ENCODE data around the gene ZNF768. TPM values are rescaled to one million over a fixed set of nuclear protein-coding genes. Genes with fewer than 3 reads are reported as not detected.
"Not testable (repeated sequence)": the region's sequence is repeated elsewhere in the genome, so short reads cannot be mapped to it uniquely, and the experiment has no call there.

Gene ZNF768
- total RNA-seq, 1 donor from 2014 or later, result 17.9 TPM

DNA sequence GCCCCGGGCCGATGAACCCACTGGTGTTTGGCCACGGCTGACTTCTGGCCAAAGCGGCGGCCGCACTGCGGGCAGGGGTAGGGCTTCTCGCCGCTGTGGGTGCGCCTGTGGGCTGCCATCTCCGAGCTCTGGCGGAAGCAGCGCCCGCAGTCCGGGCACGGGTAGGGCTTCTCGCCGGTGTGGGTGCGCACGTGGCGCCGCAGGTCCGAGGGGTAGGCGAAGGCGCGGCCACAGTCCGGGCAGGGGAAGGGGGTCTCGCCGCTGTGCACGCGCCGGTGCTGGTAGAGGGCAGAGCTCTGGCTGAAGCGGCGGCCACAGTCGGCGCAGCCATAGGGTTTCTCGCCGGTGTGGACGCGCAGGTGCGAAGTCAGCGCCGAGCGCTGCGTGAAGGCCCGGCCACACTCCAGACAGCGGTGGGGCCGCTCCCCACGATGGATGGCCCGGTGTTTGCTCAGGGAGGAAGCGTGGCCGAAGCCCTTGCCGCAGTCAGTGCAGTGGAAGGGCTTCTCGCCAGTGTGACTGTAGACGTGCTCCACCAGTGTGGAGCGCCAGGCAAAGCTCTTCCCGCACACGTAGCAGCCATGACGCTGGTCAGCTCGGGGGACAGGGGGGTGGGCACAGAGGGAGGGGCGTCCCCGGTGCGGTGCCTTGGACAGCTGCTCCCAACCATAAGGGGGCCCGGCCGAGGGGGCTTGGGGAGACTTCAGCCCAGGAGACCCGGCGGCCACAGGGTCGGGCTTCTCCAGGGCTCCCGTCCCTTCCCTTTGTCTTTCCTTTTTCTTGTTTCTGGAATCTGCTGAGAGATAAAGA is 29.2 kb upstream of the ZNF768 start:
- DNase-seq (ENCODE audit: low read depth in 2 of 2), result no peak

DNA sequence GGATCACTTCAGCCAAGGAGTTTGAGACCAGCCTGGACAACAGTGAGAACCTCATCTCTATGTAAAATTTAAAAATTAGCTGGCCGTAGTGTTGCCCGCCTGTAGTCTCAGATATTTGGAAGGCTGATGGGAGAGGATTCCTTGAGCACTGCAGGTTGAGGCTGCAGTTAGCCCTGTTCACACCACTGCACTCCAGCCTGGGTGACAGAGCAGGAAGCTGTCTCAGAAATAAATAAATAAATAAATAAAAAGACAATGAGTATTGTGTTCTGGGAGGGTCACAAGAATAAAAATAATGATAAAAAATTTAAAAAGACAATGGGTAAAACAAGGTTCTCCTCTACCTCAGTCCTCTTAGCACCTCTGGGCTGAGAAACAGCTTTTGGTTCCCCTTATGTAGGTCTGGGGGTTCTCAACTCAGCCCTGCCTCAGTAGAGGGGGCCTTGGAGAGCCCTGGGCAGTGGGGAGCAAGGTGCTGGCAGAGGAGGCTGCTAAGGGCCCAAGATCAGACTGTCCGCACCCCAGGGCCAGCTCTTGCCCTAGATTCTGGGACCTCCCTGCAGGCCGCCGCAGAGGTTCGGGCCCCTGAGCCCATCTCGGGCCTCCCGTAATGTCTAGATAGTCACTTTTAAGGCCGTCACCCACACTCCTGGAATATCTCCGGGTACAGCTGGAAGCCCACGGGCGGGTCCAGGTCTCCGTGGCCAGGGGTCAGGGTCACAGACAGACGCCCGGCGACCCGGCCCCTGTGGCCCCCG is 28.4 kb upstream of the ZNF768 start:
- DNase-seq (ENCODE audit: low read depth in 2 of 2), result peak in 1 of 2 donors; percentile 20

DNA sequence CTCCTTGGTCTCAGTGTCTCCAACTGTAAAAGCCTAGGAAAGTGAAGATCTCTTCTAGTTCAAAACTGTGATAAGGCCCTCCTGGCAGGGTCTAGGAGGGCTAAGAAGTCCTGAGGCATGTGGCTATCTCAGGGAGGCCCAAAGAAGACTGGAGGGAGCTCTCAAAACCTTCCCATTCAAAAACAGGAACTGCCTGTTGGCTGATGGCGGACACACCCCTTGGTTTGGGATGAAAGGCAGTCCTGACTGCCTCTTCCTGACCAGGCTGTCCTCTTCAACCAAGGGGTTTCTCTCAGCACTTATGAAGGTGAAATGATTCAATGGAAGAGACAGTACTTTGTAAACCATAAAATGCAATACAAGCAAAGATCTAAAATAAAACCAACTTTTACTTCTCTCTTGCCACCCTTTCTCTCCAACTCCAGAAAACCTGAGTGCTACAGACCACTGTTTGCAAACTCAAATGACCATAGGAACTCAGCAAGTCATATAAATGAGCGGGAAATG is 27.1 kb upstream of the ZNF768 start:
- no peak for DNase-seq (ENCODE audit: low read depth in 2 of 2)

DNA sequence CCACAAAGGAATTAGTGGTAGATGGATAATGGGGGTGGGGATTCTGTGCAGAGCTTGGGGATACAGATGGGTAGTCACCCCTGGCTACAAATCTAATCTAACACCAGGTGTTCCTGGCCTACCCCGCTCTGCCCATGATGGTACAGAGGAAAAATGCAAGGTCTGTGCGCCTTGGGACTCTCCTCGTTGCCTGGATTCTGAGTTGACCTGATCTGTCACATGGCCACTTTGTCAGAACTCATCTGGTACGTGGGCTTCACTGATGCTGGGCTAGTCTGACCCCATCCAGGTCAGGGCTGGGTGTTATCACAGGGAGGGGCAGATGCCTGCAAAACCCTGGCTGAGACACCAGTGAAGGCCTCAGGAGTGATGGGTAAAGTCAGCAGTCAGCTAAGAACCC is 26.6 kb upstream of the ZNF768 start:
- DNase-seq (ENCODE audit: low read depth in 2 of 2), result no peak

DNA sequence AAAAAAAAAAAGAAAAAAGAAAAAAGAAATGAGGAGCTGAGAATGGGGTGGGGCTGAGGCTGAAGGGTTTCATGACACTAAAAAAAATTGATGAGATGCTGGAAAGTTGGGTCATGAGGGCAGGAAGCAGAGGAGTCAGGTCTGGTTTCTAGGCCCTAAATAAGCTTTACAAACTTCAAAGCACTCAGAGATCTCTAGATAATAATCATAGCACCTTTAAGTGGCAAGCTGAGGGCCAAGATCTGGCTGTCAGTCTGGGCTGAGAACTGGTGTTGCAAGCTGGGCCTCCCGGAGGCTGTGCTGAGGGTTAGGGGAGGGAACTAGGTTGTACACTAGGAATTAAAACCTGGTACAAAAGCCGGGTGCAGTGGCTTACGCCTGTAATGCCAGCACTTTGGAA is 25.4 kb upstream of the ZNF768 start:
- no peak for DNase-seq (ENCODE audit: low read depth in 2 of 2)

DNA sequence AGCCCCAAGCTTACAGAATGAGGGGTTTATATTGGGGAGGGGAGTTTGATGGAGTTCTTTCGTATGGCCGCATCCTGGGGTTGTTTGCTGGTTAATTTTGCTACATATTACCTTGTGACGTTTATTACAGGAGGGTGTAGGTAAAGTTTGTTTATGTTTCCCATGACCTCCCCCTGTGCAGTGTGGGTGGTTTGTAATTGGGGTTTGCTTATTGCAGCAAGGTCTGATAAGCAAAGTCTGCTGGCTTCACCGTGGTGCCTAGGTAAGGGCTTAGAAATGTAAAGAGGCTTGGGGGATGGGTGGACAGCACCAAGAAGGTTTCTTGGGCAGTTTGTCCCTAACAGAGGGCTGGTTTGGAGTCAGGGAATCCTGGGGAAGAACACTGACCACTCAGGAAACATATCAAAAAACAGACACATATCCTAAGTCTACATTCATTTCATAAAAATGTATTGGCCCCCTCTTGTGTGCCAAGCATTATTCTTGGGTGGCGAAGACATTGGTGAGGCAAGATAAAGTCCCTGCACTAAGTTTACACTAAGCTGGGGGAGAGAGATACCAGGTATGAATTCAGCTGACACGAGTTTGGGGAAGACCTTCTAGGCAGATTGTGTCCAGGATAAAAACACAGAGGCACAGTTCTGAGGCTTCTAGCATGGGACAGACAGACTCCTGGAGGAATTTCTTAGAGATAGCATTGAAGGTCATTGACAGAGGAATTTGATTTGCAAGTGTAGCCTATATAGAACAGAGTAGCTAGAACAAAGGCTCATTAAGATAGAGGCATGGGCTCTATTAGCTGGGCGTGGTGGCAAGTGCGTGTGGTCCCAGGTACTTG is 22.3 kb upstream of the ZNF768 start:
- no peak for DNase-seq (ENCODE audit: low read depth in 2 of 2)

DNA sequence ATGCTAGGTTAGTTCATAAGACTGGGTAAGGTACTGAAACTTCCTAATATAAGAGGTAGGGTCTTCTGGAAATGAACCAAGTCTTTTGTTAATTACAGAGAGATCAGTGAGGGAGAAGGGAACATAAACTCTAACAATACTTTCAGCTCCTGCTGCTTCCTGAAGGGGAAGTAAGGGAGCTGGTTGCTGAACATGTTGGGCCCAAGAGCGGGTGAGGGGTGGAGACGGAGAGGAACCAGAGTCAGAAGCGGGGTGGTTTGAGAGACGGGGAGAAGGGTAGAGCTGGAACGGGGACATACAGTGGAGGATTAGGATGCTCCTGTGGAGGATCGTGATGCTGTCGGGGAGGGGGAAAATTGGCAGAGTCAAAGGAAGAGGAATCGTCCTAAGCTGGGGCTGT is 19.7 kb upstream of the ZNF768 start:
- no peak for DNase-seq (ENCODE audit: low read depth in 2 of 2)

DNA sequence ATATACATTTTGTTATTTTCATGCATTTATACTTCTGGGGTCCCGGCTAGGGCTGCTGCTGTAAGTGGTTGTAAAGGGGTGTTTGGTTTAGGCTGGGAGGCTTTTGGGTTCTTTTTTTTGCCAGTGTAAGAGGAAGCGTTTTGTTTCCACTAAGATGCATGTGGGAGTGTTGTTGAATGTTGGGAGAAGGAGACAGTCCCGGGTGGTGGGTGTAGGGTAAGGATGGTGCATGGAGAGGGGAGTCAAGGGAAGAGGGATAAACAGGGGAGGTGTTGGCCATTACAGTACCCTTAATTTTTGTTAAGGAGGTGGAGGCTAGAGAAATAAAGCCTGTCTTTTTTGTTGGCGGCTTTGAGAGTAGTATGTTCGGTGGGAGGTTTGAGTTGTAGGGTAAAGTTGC is 16.7 kb upstream of the ZNF768 start:
- DNase-seq (ENCODE audit: low read depth in 2 of 2), result no peak

DNA sequence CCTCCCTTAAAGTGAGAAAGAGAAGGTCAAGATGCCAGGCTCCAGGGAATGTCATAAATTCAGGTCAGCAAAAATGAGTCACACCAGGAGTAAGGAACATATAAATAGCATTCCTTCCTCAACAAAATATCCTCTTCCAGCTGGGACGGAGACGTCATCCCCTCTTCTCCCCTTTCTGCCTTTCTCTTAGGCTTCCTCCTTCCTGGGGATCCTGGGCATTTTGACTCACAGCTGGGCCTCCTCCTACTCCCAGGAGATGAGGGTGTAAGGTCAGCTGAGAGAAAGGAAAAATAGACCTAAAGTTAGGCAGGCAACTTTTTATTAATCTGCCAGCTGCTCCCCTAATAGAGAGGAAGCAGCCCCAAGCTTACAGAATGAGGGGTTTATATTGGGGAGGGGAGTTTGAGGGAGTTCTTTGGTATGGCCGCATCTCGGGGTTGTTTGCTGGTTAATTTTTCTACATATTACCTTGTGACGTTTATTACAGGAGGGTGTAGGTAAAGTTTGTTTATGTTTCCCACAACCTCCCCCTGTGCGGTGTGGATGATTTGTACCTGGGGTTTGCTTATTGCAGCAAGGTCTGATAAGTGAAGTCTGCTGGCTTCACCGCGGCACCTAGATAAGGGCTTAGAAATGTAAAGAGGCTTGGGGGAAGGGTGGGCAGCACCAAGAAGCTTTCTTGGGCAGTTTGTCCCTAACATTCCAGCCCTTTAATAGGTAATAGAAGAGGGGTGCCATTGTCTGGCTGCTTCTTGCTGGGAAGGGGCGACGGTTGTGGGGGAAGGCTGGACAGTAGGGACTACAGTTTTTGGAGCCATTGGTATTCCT is 15.3 kb upstream of the ZNF768 start:
- peak in 1 of 2 donors; percentile 59 for DNase-seq (ENCODE audit: low read depth in 2 of 2)

DNA sequence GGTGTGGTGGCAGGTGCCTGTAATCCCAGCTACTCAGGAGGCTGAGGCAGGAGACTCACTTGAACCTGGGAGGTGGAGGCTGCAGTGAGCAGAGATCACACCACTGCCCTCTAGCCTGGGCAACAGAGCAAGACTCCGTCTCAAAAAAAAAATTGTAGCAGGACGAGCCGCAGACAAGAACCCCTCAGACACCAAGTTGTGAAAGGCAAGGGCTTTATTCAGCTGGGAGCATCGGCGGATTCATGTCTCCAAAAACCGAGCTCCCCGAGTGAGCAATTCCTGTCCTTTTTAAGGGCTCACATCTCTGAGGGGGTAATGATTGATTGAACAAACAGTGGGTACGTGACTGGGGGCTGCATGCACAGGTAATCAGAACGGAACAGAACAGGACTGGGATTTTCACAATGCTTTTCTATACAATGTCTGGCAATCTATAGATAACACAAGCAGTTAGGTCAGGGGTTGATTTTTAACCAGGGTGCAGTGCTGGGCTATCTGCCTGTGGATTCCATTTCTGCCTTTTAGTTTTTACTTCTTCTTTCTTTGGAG is 14.6 kb upstream of the ZNF768 start:
- not testable (repeated sequence) for DNase-seq (ENCODE audit: low read depth in 2 of 2)

DNA sequence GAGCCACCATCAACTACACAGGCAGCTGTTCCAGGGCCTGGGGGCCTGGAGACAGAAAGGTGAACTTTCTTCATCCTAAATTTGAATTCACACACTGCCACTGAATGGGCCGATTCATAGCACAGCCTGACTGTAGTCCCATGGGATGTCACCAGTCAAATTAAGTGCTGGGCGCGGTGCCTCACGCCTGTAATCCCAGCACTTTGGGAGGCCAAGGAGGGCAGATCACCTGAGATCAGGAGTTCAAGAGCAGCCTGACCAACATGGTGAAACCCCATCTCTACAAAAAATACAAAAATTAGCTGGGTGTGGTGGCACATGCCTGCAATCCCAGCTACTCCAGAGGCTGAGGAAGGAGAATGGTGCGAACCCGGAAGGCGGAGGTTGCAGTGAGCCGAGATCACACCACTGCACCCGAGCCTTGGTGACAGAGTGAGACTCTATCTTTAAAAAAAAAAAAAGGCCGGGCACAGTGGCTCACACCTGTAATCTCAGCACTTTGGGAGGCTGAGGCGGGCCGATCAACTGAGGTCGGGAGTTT is 13.7 kb upstream of the ZNF768 start:
- DNase-seq (ENCODE audit: low read depth in 2 of 2), result not testable (repeated sequence)

DNA sequence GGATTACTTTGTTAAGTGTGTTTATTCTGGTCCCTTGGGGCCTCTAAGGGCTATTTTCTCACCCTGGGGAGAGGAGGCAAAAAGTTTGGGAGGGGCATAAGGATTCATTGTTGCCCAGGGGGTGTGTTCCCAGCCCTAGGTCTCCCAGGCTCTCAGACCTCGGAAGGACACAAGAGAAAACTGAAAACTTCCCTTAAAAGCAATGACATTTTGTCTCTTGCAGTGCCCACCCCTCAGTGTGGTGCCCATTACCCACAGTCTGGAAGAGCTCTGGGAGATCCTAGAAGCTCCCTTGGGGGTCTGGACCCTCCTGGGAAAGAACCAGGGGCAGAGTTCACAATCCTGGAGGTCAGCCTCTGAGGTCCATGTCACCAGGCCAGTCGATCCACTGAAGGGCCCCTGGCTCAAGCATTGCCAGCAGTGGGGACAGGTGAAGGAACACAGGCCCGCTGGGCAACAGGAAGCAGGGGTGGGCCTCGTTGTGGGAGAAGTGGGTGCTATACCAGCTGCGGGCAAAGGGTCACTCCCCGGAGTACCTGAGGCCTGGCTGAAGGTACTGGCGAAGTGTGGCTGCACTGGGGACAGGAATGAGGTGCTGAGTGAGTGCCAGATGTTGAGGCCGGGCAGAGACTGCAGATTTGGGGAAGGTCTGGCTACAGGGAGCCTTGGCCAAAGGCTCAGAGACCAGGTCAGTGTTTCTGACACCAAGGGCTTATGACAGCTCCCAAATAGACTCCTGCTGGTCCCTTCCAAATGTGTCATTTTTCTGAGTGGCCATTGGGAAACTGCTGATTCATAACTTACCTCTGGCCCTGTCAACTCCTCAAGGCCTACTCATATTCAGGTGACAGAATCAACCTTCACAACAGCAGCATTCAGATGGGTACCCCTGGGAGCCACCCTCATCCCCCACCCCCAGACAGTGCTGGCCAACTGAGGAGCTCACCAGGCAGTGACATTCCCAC is 12.9 kb upstream of the ZNF768 start:
- DNase-seq (ENCODE audit: low read depth in 2 of 2), result no peak

DNA sequence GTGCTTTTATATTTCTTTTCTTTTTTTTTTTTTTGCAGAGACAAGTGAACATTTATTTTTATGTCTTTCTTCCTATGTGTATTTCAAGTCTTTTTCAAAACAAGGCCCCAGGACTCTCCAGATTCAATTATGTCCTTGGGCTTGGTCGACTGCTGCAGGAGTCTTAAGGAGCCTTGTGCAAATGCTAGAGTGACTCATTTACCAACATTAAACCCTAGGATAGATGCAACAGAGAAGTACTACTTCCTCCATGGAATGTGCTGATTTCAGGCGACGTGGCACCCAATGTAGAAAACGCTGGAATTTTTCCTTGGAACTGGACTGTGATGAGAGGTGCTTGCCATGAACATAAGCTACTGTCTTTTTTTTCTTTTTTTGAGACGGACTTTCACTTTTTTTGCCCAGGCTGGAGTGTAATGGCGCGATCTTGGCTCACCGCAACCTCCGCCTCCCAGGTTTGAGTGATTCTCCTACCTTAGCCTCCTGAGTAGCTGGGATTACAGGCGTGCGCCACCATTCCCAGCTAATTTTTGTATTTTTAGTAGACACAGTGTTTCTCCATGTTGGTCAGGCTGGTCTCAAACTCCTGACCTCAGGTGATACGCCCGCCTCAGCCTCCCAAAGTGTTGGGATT is 10.1 kb upstream of the ZNF768 start:
- DNase-seq (ENCODE audit: low read depth in 2 of 2), result not testable (repeated sequence)

DNA sequence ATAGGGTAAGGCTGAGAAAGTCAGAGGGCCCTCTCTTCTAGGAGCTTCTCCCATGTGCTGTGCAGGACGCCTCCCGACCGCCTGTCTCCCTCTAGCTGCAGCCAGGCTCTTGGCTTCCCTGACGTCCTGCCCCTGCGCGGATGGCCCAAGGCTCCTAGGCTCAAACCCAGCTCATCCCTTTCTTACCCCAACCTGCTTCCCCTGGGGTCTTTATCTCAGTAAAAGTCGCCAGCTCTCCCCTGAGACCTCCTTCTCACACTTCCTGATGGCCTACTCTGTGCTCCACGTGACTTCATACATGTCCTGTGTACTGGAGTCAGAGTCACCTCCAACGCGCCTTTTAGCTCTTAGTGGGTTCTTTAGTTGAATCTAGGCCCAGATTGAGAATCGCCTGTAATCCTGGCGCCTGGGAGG is 9.4 kb upstream of the ZNF768 start:
- peak; percentile 59 to 82 for DNase-seq (ENCODE audit: low read depth in 2 of 2)

DNA sequence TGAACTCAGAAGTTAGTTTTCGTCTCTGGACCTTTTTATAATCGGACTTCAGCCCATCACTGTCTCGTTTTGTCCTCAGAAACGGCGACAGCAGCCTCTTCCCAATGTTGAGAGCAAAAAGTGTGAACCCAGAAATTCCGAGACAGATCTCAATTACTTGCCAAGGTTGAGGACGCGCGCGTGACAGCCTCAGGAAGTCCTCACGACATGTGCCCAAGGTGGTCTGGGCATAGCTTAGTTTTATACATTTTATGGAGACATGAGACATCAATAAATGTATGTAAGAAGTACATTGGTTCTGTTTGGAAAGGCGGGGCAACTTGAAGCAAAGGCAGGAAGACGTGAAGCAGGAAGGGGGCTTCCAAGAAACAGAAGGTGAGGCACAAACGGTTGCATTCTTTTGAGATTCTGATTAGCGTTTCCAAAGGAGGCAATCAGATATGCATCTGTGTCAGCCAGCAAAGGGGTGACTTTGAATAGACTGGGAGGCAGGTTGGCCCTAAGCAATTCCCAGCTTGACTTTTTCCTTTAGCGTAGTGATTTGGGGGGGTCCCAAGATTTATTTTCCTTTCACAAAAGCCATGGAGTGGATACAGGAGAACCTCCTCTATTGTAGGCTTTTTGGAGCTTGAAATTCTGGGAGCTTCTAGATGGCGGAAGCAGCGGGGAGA is 8.9 kb upstream of the ZNF768 start:
- peak in 1 of 2 donors; percentile 41 for DNase-seq (ENCODE audit: low read depth in 2 of 2)

DNA sequence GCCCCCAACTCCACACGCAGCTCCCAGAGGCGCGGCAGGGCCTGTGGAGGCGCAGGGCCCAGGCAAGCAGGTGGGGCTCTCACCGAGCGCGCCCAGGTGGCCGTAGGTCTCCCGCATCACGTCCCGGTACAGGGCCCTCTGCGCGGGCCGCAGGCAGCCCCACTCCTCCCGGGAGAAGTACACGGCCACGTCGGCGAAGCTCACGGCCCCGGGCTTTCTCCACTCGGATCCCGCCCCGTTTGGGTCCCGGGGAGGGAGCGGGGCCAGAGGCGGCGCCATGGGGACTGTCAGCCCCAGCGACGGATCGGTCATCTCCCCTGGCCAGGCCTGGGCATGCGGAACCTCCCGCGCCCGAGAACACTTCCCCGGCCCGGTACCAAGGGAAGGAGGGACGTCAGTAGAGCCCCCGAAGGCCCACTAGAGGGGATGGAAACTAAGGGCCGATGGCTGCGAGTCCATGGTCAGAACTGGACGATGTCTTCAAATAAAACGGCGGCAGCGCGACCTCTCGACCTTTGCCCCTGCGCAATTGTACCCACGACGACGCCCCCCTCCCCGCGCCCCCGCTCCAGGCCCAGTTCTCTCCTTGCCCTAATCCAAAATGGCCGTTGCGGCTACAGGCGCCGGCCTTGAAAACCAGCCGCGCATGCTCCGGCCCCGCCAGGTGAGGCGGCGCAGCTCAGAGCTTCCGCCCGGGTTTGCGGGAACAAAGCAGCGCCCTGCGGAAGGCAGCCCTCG is 8.2 kb upstream of the ZNF768 start, which contains the start of gene ZNF747:
ZNF747 (minus strand) TSS at position 491 of the 738 bp plus-strand sequence; CDS start at position 312, 179 bp downstream.
- peak; percentile 83 to 90 for DNase-seq (ENCODE audit: low read depth in 2 of 2)

DNA sequence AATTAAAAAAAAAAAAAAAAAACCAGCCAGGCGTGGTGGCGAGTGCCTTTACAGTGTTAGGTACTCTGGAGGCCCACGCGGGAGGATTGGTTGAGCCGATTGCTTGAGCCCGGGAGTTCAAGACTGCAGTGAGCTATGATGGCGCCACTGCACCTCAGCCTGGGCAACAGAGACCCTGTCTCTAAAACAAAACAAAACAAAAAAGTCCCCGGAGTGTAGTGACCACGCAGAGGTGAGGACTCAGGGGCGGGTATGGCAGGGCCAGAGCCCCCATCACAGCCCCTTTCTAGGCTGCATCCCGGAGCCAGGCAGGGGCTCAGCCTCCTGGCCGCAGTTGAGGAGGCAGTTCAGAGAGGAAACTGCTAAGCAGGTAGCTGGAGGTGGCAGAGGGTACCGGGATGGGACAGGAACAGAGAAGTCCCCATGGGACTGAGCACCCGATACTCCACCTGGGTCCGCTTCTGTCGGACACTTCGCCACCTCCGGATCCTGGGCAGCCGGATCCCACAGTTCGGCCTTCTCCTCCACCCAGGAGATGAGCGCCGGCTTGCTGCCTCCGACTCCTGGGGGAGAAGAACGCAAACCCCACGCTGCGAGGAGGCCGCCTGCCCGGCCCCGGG is 7.5 kb upstream of the ZNF768 start:
- no peak for DNase-seq (ENCODE audit: low read depth in 2 of 2)
